SIG-M5 (cell line): ENCODE measurements around the gene EXOSC7.
A peak's percentile ranks its signal among the peaks of the same experiment; 100 is the strongest.
"Not testable (repeated sequence)": the region's sequence is repeated elsewhere in the genome, so short reads cannot be mapped to it uniquely, and the experiment has no call there.

Source experiments
- DNase-seq: peaks from one replicate; lab custom pipeline; 2025; lab: John Stamatoyannopoulos, UW

EXOSC7 gene

GRCh38 chr3:45023675-45024074 is 47.6 kb downstream of the EXOSC7 start:
- DNase-seq, result no peak

- no peak for DNase-seq
These were observed 48.7 kb downstream of the EXOSC7 start for GRCh38 chr3:45024542-45025255.

- DNase-seq, result no peak
These were observed 50.0 kb downstream of the EXOSC7 start, which contains the start of gene CLEC3B for GRCh38 chr3:45026038-45026437. Gene CLEC3B, plus strand, starts transcription at chr3:45026303. Its CDS starts 60 bp downstream, at chr3:45026363.

GRCh38 chr3:45026957-45027356 is 50.9 kb downstream of the EXOSC7 start:
- no peak for DNase-seq

- DNase-seq, result no peak
These were observed 51.4 kb downstream of the EXOSC7 start for GRCh38 chr3:45027441-45027840.

- DNase-seq, result no peak
These were observed 53.2 kb downstream of the EXOSC7 start for GRCh38 chr3:45029216-45029615.

- DNase-seq, result no peak
These were observed 53.6 kb downstream of the EXOSC7 start for GRCh38 chr3:45029661-45030060.

GRCh38 chr3:45031531-45031930 is 55.5 kb downstream of the EXOSC7 start:
- DNase-seq, result no peak

- DNase-seq, result no peak
These were observed 56.1 kb downstream of the EXOSC7 start for GRCh38 chr3:45032113-45032512.

- no peak for DNase-seq
These were observed 57.7 kb downstream of the EXOSC7 start for GRCh38 chr3:45033791-45034190.

GRCh38 chr3:45034612-45035252 is 58.7 kb downstream of the EXOSC7 start:
- DNase-seq, result no peak

GRCh38 chr3:45035441-45036301 is 59.6 kb downstream of the EXOSC7 start:
- no peak for DNase-seq

- DNase-seq, result peak; percentile 69
These were observed 61.8 kb downstream of the EXOSC7 start for GRCh38 chr3:45037720-45038455.

- DNase-seq, result no peak
These were observed 65.6 kb downstream of the EXOSC7 start for GRCh38 chr3:45041666-45042065.

- DNase-seq, result no peak
These were observed 66.1 kb downstream of the EXOSC7 start for GRCh38 chr3:45042162-45042561.

- no peak for DNase-seq
These were observed 67.8 kb downstream of the EXOSC7 start for GRCh38 chr3:45043728-45044299.

- no peak for DNase-seq
These were observed 72.2 kb downstream of the EXOSC7 start for GRCh38 chr3:45048244-45048643.

- no peak for DNase-seq
These were observed 73.8 kb downstream of the EXOSC7 start for GRCh38 chr3:45049807-45050206.

- no peak for DNase-seq
These were observed 75.6 kb downstream of the EXOSC7 start for GRCh38 chr3:45051685-45052084.

GRCh38 chr3:45053805-45054195 is 77.8 kb downstream of the EXOSC7 start:
- not testable (repeated sequence) for DNase-seq

GRCh38 chr3:45054196-45054857 is 78.3 kb downstream of the EXOSC7 start:
- no peak for DNase-seq
